ENCODE data around the gene DACT3.
A peak's percentile ranks its signal among the peaks of the same experiment; 100 is the strongest.

DNA sequence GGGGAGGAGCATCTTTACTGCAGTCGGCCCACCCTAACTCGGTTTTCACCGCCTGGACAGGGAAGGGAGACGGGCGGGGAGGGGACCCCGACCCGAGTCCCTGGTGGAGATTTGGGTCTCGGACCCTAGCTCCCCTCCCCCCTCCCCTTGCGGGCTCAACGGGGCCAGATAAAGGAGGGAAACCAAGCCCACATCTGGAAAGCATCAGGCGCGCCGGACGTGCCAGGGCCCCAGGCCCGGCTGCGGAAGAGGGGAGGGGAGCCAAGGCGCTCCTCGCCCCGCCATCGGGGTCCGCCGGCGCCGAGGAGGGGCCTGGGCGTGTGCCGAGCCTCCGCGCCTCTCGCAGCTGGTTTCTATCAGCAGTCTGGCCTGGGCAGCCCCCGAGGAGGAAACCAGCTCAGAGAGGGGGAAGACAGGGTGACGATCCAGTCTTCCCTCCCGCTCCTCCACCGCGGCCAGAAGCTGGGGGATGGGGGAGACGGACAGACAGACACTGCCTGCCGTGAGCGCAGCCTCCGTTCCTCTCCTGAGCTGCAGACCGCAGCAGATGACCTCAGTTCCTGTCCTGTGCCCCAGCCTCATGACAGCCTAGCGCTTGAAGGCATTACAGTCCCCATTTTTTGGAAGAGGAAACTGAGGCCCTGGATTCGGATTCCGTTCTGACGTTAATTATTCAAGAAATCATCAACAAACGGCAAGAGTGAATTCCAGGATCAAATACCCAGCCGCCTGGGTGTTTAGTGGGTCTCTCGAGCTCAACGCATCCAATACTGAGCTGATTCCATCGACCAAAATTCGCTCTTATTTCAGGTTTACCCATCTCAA, 21.4 kb downstream of the DACT3 start:
- peak; percentile 63 for TF ChIP-seq GATA2 (IDR thresholded peaks at IDR 0.05; ENCODE audit: low read depth, low read length)
- TF ChIP-seq GATA3 (IDR thresholded peaks at IDR 0.05; ENCODE audit: low read depth, low read length), result no peak

All from SH-SY5Y (cell line).